ENCODE data around the gene CRADD. TPM values are rescaled to one million over a fixed set of nuclear protein-coding genes. Genes with fewer than 3 reads are reported as not detected.

Gene CRADD
- total and polyA plus RNA-seq, 2 of the 4 experiments (the other 2 are of a cell fraction), result 11.1 to 14.0 TPM

- H3K23ac ChIP-seq (ENCODE audit: low read depth, low read length), result no peak overlapping the region; the same call in 1 of the 2 replicates
- no peak overlapping the region for H3K4me3 ChIP-seq (ENCODE audit: insufficient read depth, low read depth, low read length)
- H2AK9ac ChIP-seq (replicated peaks; ENCODE audit: low read depth, low read length, poor library complexity), result no peak overlapping the region
- DNase-seq (peak; percentile 34), ATAC-seq (ENCODE audit: low read depth) (no peak)
- no CpG with 5 or more reads among the region's 5 CpGs for WGBS, 2 experiments (ENCODE audit: extremely low coverage in 2 of 2, insufficient read length in 1 of 2)
- H2BK120ac ChIP-seq (ENCODE audit: low read depth, low read length), result peak overlapping the region; percentile 87; the same call in 1 of the 2 replicates
- H2BK20ac ChIP-seq (ENCODE audit: low read depth, low read length), result peak overlapping the region; percentile 82
- peak overlapping the region; percentile 38; the same call in 1 of the 2 replicates for H4K91ac ChIP-seq (ENCODE audit: insufficient read depth, low read depth, low read length)
- BruUV-seq (replicated peaks), result no TSS peak
- peak overlapping the region; percentile 87 for H3K4ac ChIP-seq (ENCODE audit: low read depth, low read length)
- H3K27ac ChIP-seq (ENCODE audit: insufficient read depth, low read length), result no peak overlapping the region
- no peaks in the 10 kb centered on the region for H3K36me3 ChIP-seq (ENCODE audit: control insufficient read depth, insufficient read depth, low read length)
- no peaks in the 10 kb centered on the region for H4K20me1 ChIP-seq (ENCODE audit: insufficient read depth, low read length)
- no peaks in the 10 kb centered on the region for H3K9me3 ChIP-seq (ENCODE audit: control insufficient read depth, insufficient read depth, low read length)
- H4K5ac ChIP-seq (ENCODE audit: low read depth, low read length), result peak overlapping the region; percentile 86; the same call in 1 of the 2 replicates
- intact Hi-C loops (cut with micrococcal nuclease) (no loop called here), in situ Hi-C loops (cut with MboI; ENCODE audit: low sequenced_read_pairs) (no loop called here), dilution Hi-C loops (cut with HindIII; ENCODE audit: low sequenced_read_pairs, unreplicated experiment) (no loop called here)
- no peak overlapping the region for H3K9ac ChIP-seq (ENCODE audit: low read depth, low read length)
- H2AFZ ChIP-seq (replicated peaks; ENCODE audit: low read length, poor library complexity), result no peak overlapping the region
- peak overlapping the region; percentile 81 for H3K14ac ChIP-seq (replicated peaks; ENCODE audit: low read depth, low read length)
- peaks cover 25 to 42% of the 10 kb centered on the region in 2 experiments for H3K79me1 ChIP-seq (ENCODE audit: low read depth in 1 of 2, low read length in 2 of 2)
- H2BK15ac ChIP-seq (ENCODE audit: low read depth, low read length), result peak overlapping the region; percentile 95; the same call in 2 of the 3 replicates
- H3K18ac ChIP-seq (ENCODE audit: low read depth, low read length), result peak overlapping the region; percentile 90
- POLR2A ChIA-PET (ENCODE audit: unreplicated experiment), result no interaction called here
- peak overlapping the region; percentile 32; a peak in 3 of 4 replicates for H4K8ac ChIP-seq (ENCODE audit: low read depth in 2 of 2, low read length in 2 of 2)
- H3K4me2 ChIP-seq (ENCODE audit: low read depth, low read length), result no peak overlapping the region
- peaks cover 5% of the 10 kb centered on the region; the same call in 1 of the 2 replicates for H3K9me1 ChIP-seq (ENCODE audit: insufficient read depth, low read length)
- no peaks in the 10 kb centered on the region for H3K27me3 ChIP-seq (ENCODE audit: control insufficient read depth, insufficient read depth, low read length)
- CTCF ChIA-PET, result interaction anchor here (0.7 to 1.6 kb wide), 3 partner anchors 21 to 328 kb away, joined by 3 to 4 read pairs (median 3); no protein-coding TSS in a partner anchor
- H2BK5ac ChIP-seq (ENCODE audit: low read depth, low read length, poor library complexity, severe bottlenecking), result peak overlapping the region; percentile 73
- peak overlapping the region; percentile 96 for H2AK5ac ChIP-seq (ENCODE audit: low read depth, low read length)
- H3K4me1 ChIP-seq (ENCODE audit: control insufficient read depth, insufficient read depth, low read length), result peaks cover 13% of the 10 kb centered on the region
- H3K56ac ChIP-seq (ENCODE audit: extremely low read depth, insufficient read depth, low read length), result no peak overlapping the region
- TF ChIP-seq USF2 (IDR thresholded peaks at IDR 0.05; ENCODE audit: low read depth, low read length) (no peak), FOS (IDR thresholded peaks at IDR 0.05; ENCODE audit: low read depth, low read length) (no peak), MAZ (IDR thresholded peaks at IDR 0.05; ENCODE audit: borderline replicate concordance, low read depth, low read length) (no peak), NFE2L2 (IDR thresholded peaks at IDR 0.05; ENCODE audit: low read depth, low read length) (no peak), MXI1 (IDR thresholded peaks at IDR 0.05; ENCODE audit: borderline replicate concordance, low read depth, low read length) (no peak), CHD1 (IDR thresholded peaks at IDR 0.05; ENCODE audit: low read depth, low read length) (no peak), BHLHE40 (IDR thresholded peaks at IDR 0.05; ENCODE audit: low read depth, low read length) (no peak), POLR2A (IDR thresholded peaks at IDR 0.05; ENCODE audit: low read depth, low read length) (no peak), CEBPB (IDR thresholded peaks at IDR 0.05; ENCODE audit: low read depth, low read length) (no peak), CTCF (conservative IDR thresholded peaks at IDR 0.05; ENCODE audit: low read depth, low read length) (no peak), MAFK (IDR thresholded peaks at IDR 0.05; ENCODE audit: low read depth, low read length) (no peak), SMC3 (IDR thresholded peaks at IDR 0.05; ENCODE audit: low read depth, low read length) (no peak), RAD21 (IDR thresholded peaks at IDR 0.05; ENCODE audit: low read length) (no peak), ELK1 (IDR thresholded peaks at IDR 0.05; ENCODE audit: borderline replicate concordance, low read depth, low read length) (no peak), RCOR1 (IDR thresholded peaks at IDR 0.05; ENCODE audit: insufficient replicate concordance, low read length) (no peak)
Observed at GRCh38 chr12:93773122-93773871, 96.1 kb downstream of the CRADD start.

Data from IMR-90 (cell line).